Endothelial cell of umbilical vein (primary cell): ENCODE measurements around the gene METTL6.

Experiments used
- EZH2 ChIP-seq: IDR thresholded peaks from 2 replicates; pipeline ENCODE4 v1.6.1; 2012; ENCODE audit warnings: borderline replicate concordance, low read depth, mild to moderate bottlenecking, moderate library complexity, low read length, inconsistent platforms; ENCODE audit not compliant: severe bottlenecking
- JUN ChIP-seq: IDR thresholded peaks from 2 replicates; pipeline ENCODE4 v1.6.1; 2011; ENCODE audit warnings: borderline replicate concordance, low read depth; ENCODE audit not compliant: insufficient read length, insufficient read depth
- TF ChIP-seq, protein P1 (sequence below), 2 donors: IDR thresholded peaks; 1 replicate in 1 of 2; 2 replicates in 1 of 2; pipeline ENCODE4 v1.5.1; 2011; ENCODE audit warnings: low read length in 2 of 2, mild to moderate bottlenecking in 2 of 2, moderate library complexity in 2 of 2, control low read depth in 1 of 2, inconsistent platforms in 1 of 2, low read depth in 1 of 2; ENCODE audit not compliant: insufficient read depth in 1 of 2; ENCODE audit errors: extremely low read depth in 1 of 2

DNA sequence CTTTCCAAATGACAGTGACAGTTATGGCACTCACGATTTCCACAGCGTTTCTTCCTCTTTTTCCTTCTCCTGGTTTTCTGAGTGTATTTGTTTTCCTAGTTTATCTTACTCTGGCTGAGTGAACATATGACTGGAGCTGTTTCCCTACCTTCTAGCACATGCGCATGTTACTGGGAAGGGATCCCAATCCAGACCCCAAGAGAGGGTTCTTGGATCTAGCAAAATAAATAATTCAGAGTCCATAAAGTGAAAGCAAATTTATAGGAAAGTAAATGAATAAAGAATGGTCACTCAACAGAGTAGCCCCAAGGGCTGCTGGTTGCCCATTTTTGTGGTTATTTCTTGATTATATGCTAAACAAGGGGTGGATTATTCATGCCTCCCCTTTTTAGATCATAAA, 23.8 kb downstream of the METTL6 start:
- TF ChIP-seq, protein P1, sequence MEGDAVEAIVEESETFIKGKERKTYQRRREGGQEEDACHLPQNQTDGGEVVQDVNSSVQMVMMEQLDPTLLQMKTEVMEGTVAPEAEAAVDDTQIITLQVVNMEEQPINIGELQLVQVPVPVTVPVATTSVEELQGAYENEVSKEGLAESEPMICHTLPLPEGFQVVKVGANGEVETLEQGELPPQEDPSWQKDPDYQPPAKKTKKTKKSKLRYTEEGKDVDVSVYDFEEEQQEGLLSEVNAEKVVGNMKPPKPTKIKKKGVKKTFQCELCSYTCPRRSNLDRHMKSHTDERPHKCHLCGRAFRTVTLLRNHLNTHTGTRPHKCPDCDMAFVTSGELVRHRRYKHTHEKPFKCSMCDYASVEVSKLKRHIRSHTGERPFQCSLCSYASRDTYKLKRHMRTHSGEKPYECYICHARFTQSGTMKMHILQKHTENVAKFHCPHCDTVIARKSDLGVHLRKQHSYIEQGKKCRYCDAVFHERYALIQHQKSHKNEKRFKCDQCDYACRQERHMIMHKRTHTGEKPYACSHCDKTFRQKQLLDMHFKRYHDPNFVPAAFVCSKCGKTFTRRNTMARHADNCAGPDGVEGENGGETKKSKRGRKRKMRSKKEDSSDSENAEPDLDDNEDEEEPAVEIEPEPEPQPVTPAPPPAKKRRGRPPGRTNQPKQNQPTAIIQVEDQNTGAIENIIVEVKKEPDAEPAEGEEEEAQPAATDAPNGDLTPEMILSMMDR (IDR thresholded peaks at IDR 0.05; ENCODE audit: extremely low read depth in 1 of 2, insufficient read depth in 1 of 2, low read depth in 1 of 2, low read length in 2 of 2): no peak
- no peak for TF ChIP-seq JUN
- TF ChIP-seq EZH2: no peak
